ENCODE data around the gene GALNT16. TPM values are rescaled to one million over a fixed set of nuclear protein-coding genes. Genes with fewer than 3 reads are reported as not detected.
"Not testable (repeated sequence)": the region's sequence is repeated elsewhere in the genome, so short reads cannot be mapped to it uniquely, and the experiment has no call there.

GALNT16 gene
- polyA plus RNA-seq, 1 donor from 2014 or later: not detected

- Mint-ChIP-seq H3K4me3 (no peak overlapping the region), H3K36me3 (peaks cover 2% of the 10 kb centered on the region), H3K27me3 (peaks cover 33% of the 10 kb centered on the region), H3K4me1 (peaks cover 0 to 12% (median 0%) of the 10 kb centered on the region in 3 donors), H3K9me3 (no peaks in the 10 kb centered on the region), H3K27ac (no peak overlapping the region)
These were observed 6.8 kb downstream of the GALNT16 start for GRCh38 chr14:69266572-69267345.

- Mint-ChIP-seq H3K36me3 (peaks cover 2% of the 10 kb centered on the region), H3K4me3 (no peak overlapping the region), H3K27ac (no peak overlapping the region), H3K4me1 (peaks cover 0 to 12% (median 0%) of the 10 kb centered on the region in 3 donors), H3K9me3 (no peaks in the 10 kb centered on the region), H3K27me3 (peaks cover 26% of the 10 kb centered on the region)
These were observed 7.5 kb downstream of the GALNT16 start for GRCh38 chr14:69267492-69267891.

- Mint-ChIP-seq H3K27me3 (peaks cover 24% of the 10 kb centered on the region), H3K9me3 (no peaks in the 10 kb centered on the region), H3K4me1 (peaks cover 0 to 11% (median 0%) of the 10 kb centered on the region in 3 donors), H3K27ac (no peak overlapping the region), H3K4me3 (no peak overlapping the region), H3K36me3 (peaks cover 2% of the 10 kb centered on the region)
These were observed 8.3 kb downstream of the GALNT16 start for GRCh38 chr14:69268223-69268622.

GRCh38 chr14:69268763-69269162 is 8.8 kb downstream of the GALNT16 start:
- Mint-ChIP-seq H3K9me3 (no peaks in the 10 kb centered on the region), H3K4me3 (no peak overlapping the region), H3K4me1 (peaks cover 0 to 6% (median 0%) of the 10 kb centered on the region in 3 donors), H3K36me3 (peaks cover 2% of the 10 kb centered on the region), H3K27me3 (peaks cover 19% of the 10 kb centered on the region), H3K27ac (no peak overlapping the region)

GRCh38 chr14:69269381-69269780 is 9.4 kb downstream of the GALNT16 start:
- no peaks in the 10 kb centered on the region for H3K9me3 Mint-ChIP-seq
- peaks cover 2% of the 10 kb centered on the region for H3K36me3 Mint-ChIP-seq
- no peak overlapping the region for H3K4me3 Mint-ChIP-seq

GRCh38 chr14:69270097-69270496 is 10.1 kb downstream of the GALNT16 start:
- peaks cover 2% of the 10 kb centered on the region for H3K36me3 Mint-ChIP-seq
- peaks cover 14% of the 10 kb centered on the region for H3K27me3 Mint-ChIP-seq
- H3K9me3 Mint-ChIP-seq: no peaks in the 10 kb centered on the region
- no peaks in the 10 kb centered on the region for H3K4me1 Mint-ChIP-seq
- no peak overlapping the region for H3K4me3 Mint-ChIP-seq
- no peak overlapping the region for H3K27ac Mint-ChIP-seq

More at GRCh38 chr14:69269381-69269780, 9.4 kb downstream of the GALNT16 start:
- H3K27me3 Mint-ChIP-seq: peaks cover 15% of the 10 kb centered on the region
- H3K4me1 Mint-ChIP-seq: no peaks in the 10 kb centered on the region
- no peak overlapping the region for H3K27ac Mint-ChIP-seq

GRCh38 chr14:69270795-69271708 is 11.1 kb downstream of the GALNT16 start:
- H3K27me3 Mint-ChIP-seq: peaks cover 7% of the 10 kb centered on the region
- no peaks in the 10 kb centered on the region for H3K9me3 Mint-ChIP-seq
- peaks cover 2% of the 10 kb centered on the region for H3K36me3 Mint-ChIP-seq
- H3K4me3 Mint-ChIP-seq: no peak overlapping the region
- no peak overlapping the region for H3K27ac Mint-ChIP-seq
- no peaks in the 10 kb centered on the region for H3K4me1 Mint-ChIP-seq

GRCh38 chr14:69274321-69274720 is 14.4 kb downstream of the GALNT16 start:
- Mint-ChIP-seq H3K9me3 (no peaks in the 10 kb centered on the region), H3K27ac (no peak overlapping the region)

GRCh38 chr14:69275331-69275730 is 15.4 kb downstream of the GALNT16 start:
- Mint-ChIP-seq H3K4me1 (no peaks in the 10 kb centered on the region), H3K4me3 (no peak overlapping the region), H3K9me3 (no peaks in the 10 kb centered on the region), H3K27me3 (peaks cover 6% of the 10 kb centered on the region), H3K27ac (no peak overlapping the region), H3K36me3 (no peaks in the 10 kb centered on the region)

More at GRCh38 chr14:69274321-69274720, 14.4 kb downstream of the GALNT16 start:
- H3K4me3 Mint-ChIP-seq: no peak overlapping the region
- no peaks in the 10 kb centered on the region for H3K4me1 Mint-ChIP-seq
- no peaks in the 10 kb centered on the region for H3K36me3 Mint-ChIP-seq
- peaks cover 6% of the 10 kb centered on the region for H3K27me3 Mint-ChIP-seq

- not testable (repeated sequence) for H3K4me3 Mint-ChIP-seq, H3K27me3 Mint-ChIP-seq, H3K27ac Mint-ChIP-seq, H3K36me3 Mint-ChIP-seq, H3K9me3 Mint-ChIP-seq, H3K4me1 Mint-ChIP-seq
These were observed 17.4 kb downstream of the GALNT16 start for GRCh38 chr14:69277356-69277755.

- peaks cover 2% of the 10 kb centered on the region for H3K27me3 Mint-ChIP-seq
- H3K4me3 Mint-ChIP-seq: no peak overlapping the region
These were observed 20.9 kb downstream of the GALNT16 start for GRCh38 chr14:69280746-69281291.

GRCh38 chr14:69281450-69282169 is 21.7 kb downstream of the GALNT16 start:
- H3K27me3 Mint-ChIP-seq: peaks cover 2% of the 10 kb centered on the region
- H3K9me3 Mint-ChIP-seq: no peaks in the 10 kb centered on the region
- H3K4me1 Mint-ChIP-seq: no peaks in the 10 kb centered on the region
- peaks cover 1% of the 10 kb centered on the region for H3K36me3 Mint-ChIP-seq
- H3K4me3 Mint-ChIP-seq: no peak overlapping the region
- no peak overlapping the region for H3K27ac Mint-ChIP-seq

More at GRCh38 chr14:69280746-69281291, 20.9 kb downstream of the GALNT16 start:
- no peaks in the 10 kb centered on the region for H3K36me3 Mint-ChIP-seq
- no peaks in the 10 kb centered on the region for H3K9me3 Mint-ChIP-seq
- H3K27ac Mint-ChIP-seq: no peak overlapping the region
- no peaks in the 10 kb centered on the region for H3K4me1 Mint-ChIP-seq

GRCh38 chr14:69282448-69282847 is 22.5 kb downstream of the GALNT16 start:
- Mint-ChIP-seq H3K36me3 (peaks cover 1% of the 10 kb centered on the region), H3K9me3 (no peaks in the 10 kb centered on the region), H3K4me1 (no peaks in the 10 kb centered on the region), H3K27ac (no peak overlapping the region), H3K4me3 (no peak overlapping the region), H3K27me3 (no peaks in the 10 kb centered on the region)

- Mint-ChIP-seq H3K4me3 (no peak overlapping the region), H3K4me1 (no peaks in the 10 kb centered on the region), H3K9me3 (no peaks in the 10 kb centered on the region), H3K27ac (no peak overlapping the region), H3K27me3 (peaks cover 2% of the 10 kb centered on the region), H3K36me3 (peaks cover 1% of the 10 kb centered on the region)
These were observed 24.2 kb downstream of the GALNT16 start for GRCh38 chr14:69284170-69284569.
